Measurements from ENCODE around the gene MELTF. TPM values are rescaled to one million over a fixed set of nuclear protein-coding genes. Genes with fewer than 3 reads are reported as not detected.

MELTF gene
- total and polyA plus RNA-seq, 5 experiments from 2014 or later, result 0.12 to 1.2 (median 0.36) TPM; not detected in 2

DNA sequence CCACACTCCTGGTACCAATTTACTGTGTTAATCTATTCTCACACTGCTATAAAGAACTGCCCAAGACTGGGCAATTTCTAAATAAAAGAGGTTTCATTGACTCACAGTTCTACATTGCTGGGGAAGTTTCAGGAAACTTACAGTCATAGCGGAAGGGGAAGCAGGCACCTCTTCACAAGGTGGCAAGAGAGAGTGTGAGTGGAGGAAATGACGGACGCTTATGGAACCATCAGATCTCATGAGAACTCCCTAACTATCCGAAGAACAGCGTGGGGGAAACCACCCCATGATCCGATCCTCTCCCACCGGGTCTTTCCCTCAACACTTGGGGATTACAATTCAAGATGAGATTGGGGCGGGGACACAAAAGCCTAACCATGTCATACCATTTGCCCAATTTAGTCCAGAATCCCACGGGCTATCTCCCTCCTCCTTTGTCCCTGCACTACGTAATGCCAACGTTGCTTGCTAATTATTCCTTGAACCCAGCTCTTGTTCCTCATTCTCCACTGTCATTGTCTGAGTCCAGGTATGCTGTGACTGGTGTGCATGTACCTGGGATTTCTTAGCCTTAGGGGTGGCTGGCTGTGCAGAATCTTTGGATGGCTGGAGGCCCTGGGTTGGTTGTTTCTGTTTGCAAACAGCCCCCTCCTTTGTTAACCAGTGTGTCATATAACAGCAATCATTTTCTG, 64.4 kb downstream of the MELTF start:
- no peaks in the 10 kb centered on the region for H3K36me3 Mint-ChIP-seq
- DNase-seq, result no peak
- peaks cover 0 to 18% (median 10%) of the 10 kb centered on the region in 5 donors for H3K27me3 Mint-ChIP-seq
- peak overlapping the region in 1 of 10 donors; percentile 38 for H3K27ac Mint-ChIP-seq
- POLR2A ChIA-PET, result no interaction called here
- H3K4me3 Mint-ChIP-seq, result no peak overlapping the region
- peaks cover 1 to 10% (median 6%) of the 10 kb centered on the region in 4 donors for H3K4me1 Mint-ChIP-seq
- H3K9me3 Mint-ChIP-seq, result no peaks in the 10 kb centered on the region
- no peak for ATAC-seq

DNA sequence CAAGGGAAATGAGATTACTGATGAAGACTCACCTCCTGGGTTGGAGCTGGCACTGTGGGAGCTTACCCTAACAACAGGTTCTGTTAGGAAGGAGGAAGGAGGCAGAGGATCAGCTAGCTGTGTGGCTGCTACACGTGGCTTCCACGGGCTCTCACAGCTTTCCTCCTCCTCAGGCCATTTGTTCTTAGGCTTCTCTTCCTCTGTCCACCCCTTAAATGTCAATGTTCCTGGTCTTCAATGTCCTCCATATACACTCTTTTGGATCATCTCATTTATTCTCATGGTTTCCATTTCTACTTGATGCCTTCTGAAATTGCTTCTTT, 66.0 kb downstream of the MELTF start:
- no peaks in the 10 kb centered on the region for H3K36me3 Mint-ChIP-seq
- POLR2A ChIA-PET, result no interaction called here
- no peak overlapping the region for H3K4me3 Mint-ChIP-seq
- ATAC-seq (no peak), DNase-seq (no peak)
- H3K4me1 Mint-ChIP-seq, result peaks cover 0 to 7% (median 3%) of the 10 kb centered on the region in 4 donors
- peaks cover 0 to 18% (median 6%) of the 10 kb centered on the region in 5 donors for H3K27me3 Mint-ChIP-seq
- H3K27ac Mint-ChIP-seq, result no peak overlapping the region
- no peaks in the 10 kb centered on the region for H3K9me3 Mint-ChIP-seq

DNA sequence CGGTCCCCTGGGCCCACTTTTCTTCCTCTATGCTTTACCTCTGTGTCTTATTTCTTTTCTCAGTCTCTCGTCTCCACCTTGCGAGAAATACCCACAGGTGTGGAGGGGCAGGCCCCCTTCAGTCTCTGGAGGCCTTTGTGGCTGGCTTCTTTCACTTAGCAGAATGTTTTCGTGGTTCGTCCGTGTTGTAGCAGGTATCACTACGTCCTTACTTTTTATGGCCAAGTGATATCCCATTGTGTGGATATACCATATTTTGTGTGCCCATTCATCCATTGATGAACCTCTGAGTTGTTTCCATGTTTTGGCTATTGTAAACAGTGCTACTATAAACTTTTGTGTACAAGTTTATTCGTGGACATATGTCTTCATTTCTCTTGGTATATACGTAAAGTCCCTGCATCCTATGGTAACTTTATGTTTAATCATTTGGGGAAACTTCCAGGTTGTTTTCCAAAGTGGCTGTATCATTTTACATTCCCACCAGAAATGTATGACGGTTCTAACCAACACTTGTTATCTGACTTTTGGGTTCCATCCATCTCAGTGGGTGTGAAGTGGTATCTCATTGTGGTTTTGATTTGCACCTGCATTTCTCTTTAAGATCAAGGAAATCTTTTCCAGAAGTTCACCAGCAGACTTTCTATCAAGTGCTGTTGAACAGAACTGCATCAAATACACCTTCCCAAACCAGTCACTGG, 66.5 kb downstream of the MELTF start:
- POLR2A ChIA-PET, result no interaction called here
- ATAC-seq (no peak), DNase-seq (no peak)
- no peaks in the 10 kb centered on the region for H3K9me3 Mint-ChIP-seq
- H3K27ac Mint-ChIP-seq, result peak overlapping the region in 1 of 10 donors; percentile 14
- no peak overlapping the region for H3K4me3 Mint-ChIP-seq
- peaks cover 0 to 18% (median 6%) of the 10 kb centered on the region in 5 donors for H3K27me3 Mint-ChIP-seq
- no peaks in the 10 kb centered on the region for H3K36me3 Mint-ChIP-seq
- peaks cover 0 to 6% (median 3%) of the 10 kb centered on the region in 4 donors for H3K4me1 Mint-ChIP-seq

DNA sequence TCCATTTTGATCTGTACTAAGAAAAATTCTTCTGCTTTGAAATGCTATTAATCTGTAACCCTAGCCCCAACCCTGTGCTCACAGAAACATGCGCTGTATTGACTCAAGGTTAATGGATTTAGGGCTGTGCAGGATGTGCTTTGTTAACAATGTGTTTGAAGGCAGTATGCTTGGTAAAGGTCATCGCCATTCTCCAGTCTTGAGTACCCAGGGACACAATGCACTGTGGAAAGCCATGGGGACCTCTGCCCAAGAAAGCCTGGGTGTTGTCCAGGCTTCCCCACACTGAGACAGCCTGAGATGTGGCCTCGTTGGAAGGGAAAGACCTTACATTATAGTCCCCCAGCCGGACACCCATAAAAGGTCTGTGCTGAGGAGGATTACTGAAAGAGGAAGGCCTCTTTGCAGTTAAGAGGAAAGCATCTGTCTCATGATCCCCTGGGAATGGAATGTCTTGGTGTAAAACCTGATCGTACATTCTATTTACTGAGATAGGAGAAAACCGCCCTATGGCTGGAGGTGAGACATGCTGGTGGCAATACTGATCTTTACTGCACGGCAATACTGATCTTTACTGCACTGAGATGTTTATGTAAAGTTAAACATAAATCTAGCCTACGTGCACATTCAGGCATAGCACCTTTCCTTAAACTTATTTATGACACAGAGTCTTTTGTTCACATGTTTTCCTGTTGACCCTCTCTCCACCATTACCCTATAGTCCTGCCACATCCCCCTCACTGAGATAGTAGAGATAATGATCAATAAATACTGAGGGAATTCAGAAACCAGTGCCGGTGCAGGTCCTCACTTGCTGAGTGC, 67.3 kb downstream of the MELTF start:
- ATAC-seq (no peak), DNase-seq (no peak)
- H3K27ac Mint-ChIP-seq, result peak overlapping the region in 1 of 10 donors; percentile 14
- H3K36me3 Mint-ChIP-seq, result no peaks in the 10 kb centered on the region
- no peak overlapping the region for H3K4me3 Mint-ChIP-seq
- H3K9me3 Mint-ChIP-seq, result no peaks in the 10 kb centered on the region
- H3K4me1 Mint-ChIP-seq, result no peaks in the 10 kb centered on the region
- peaks cover 0 to 11% (median 4%) of the 10 kb centered on the region in 5 donors for H3K27me3 Mint-ChIP-seq
- POLR2A ChIA-PET, result no interaction called here

DNA sequence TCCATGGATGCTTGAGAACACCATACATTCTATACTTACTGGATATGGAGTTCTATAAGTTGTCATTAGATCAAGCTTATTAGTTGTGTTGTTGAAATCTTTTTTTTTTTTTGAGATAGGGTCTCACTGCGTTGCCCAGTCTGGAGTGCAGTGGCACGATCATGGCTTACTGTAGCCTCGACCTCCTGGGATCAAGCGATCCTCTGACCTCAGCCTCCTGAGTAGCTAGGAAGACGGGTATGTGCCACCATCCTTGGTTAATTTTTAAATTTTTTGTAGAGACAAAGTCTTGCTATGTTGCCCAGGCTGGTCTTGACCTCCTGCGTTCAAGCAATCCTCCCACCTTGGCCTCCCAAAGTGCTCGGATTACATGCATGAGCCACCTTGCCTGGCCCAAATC, 74.8 kb downstream of the MELTF start:
- Mint-ChIP-seq H3K4me1 (no peaks in the 10 kb centered on the region), H3K36me3 (no peaks in the 10 kb centered on the region), H3K27me3 (peaks cover 0 to 6% (median 4%) of the 10 kb centered on the region in 5 donors), H3K27ac (no peak overlapping the region), H3K4me3 (no peak overlapping the region), H3K9me3 (no peaks in the 10 kb centered on the region)
- no peak for ATAC-seq
- DNase-seq, result no peak
- POLR2A ChIA-PET, result no interaction called here

Other genes with a start within 250 kb of the MELTF start
- gene SENP5, start 161.9 kb downstream of the MELTF start, total RNA-seq, result 10 to 100 TPM; 42.4 to 43.2 TPM
- gene SENP5, start 161.9 kb downstream of the MELTF start, polyA plus RNA-seq, result 1 to 10 TPM; 5.4 to 8.2 (median 8.0) TPM
- 10 to 100 TPM; 80.5 to 86.4 TPM for gene NCBP2, start 87.3 kb downstream of the MELTF start, total RNA-seq
- 10 to 100 TPM; 54.9 to 87.0 (median 70.8) TPM for gene NCBP2, start 87.3 kb downstream of the MELTF start, polyA plus RNA-seq
- under 1 TPM; 0.13 to 0.19 TPM for gene PIGZ, start 61.0 kb downstream of the MELTF start, total RNA-seq
- gene PIGZ, start 61.0 kb downstream of the MELTF start, polyA plus RNA-seq, result under 1 TPM in 2 of 3 donors, not detected in 1; 0.32 to 0.55 TPM